Measurements from ENCODE around the gene TAPBP.
A peak's percentile ranks its signal among the peaks of the same experiment; 100 is the strongest.

Gene TAPBP

DNA sequence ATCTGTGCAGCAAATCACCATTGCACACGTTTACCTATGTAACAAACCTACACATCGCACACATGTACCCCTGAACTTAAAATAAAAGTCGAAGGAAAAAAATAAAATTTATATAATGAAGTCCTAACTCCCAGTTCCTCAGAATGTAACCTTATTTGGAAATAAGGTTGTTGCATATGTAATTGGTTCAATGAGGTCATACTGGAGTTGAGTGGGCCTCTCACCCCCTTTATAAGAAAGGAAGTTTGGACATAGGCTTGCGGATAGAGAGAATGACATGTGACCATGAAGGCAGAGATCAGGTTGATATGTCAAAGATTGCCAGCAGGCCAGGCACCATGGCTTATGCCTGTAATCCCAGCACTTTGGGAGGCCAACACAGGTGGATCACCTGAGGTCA is 19.8 kb upstream of the TAPBP start:
- FAIRE-seq: no peak
- TF ChIP-seq POLR2A (IDR thresholded peaks at IDR 0.05; ENCODE audit: low read depth, low read length): no peak
- no peak for DNase-seq (ENCODE audit: insufficient read length, low spot score)

DNA sequence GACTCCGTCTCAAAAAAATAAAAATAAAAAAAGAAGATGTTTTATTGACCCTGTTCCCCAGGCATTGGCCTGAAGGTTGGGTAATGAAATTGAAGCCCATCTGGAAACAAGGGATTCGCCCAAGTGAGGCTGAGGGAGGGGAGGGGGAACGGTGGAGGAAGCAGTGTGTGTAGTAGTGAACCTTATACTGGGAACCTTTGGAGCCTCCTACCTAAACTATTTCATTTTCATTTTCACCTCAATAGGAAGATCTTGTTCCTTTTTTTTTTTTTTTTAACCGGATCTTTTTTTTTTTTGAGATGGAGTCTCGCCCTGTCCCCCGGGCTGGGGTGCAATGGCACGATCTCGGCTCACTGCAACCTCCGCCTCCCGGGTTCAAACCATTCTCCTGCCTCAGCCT is 16.9 kb upstream of the TAPBP start:
- FAIRE-seq: no peak
- no peak for DNase-seq (ENCODE audit: insufficient read length, low spot score)
- no peak for TF ChIP-seq POLR2A (IDR thresholded peaks at IDR 0.05; ENCODE audit: low read depth, low read length)

DNA sequence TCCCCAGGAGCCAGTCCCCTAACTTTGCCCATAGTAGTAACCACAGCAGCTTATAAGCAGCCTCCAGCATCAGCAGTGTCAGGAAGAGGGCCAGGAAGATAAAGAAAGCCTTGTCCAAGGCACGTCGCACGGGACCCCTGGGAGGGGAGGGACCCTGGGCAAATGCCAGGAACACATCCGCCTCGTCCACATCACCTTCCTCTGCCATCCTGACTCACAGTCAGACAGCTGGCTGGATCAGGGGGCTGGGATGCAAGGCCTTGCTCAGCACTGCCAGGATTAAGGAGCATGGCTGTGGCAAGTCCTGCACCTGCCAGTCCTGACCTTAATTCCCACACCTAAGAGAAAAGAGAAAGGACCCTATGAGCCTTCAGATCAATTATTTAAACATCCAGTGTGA is 15.2 kb upstream of the TAPBP start:
- no peak for TF ChIP-seq POLR2A (IDR thresholded peaks at IDR 0.05; ENCODE audit: low read depth, low read length)
- no peak for DNase-seq (ENCODE audit: insufficient read length, low spot score)
- FAIRE-seq: no peak

DNA sequence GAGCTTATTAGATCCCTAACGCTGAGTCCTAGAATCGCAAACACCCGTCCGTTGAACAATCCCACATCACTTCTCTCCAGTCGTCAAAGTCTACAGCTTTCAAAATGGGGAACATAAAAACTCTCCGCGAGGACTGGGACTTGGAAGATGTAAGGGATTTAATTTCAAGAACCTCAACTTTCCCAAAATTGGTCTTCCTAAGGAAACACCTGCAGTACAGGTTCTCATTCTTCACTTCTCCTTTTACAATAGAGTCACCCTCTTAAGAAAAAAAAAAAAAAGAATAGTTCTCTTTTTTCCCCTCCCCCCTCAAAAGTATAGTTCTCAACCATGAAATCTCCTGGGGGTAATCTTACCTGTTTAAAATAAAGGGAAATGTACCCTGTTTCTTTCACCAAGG is 10.2 kb upstream of the TAPBP start:
- TF ChIP-seq POLR2A (IDR thresholded peaks at IDR 0.05; ENCODE audit: low read depth, low read length): no peak
- FAIRE-seq (no peak), DNase-seq (ENCODE audit: insufficient read length, low spot score) (no peak)

DNA sequence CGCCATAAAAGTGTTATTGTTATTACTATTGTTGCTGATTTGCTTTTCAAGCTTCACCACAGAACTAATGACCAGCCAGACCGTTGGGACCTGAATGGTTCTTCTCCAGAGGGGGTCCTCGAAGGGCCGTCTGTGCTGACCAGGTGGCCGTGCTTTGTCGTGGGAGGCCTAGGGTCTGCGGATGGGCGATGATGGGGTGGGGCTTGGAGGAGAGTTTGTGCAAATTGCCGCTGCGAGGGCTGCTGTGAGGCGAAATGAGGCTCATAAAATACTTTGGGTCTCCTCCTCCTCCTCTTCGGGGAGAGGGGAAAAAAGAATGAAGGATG is 9.7 kb upstream of the TAPBP start:
- FAIRE-seq (no peak), DNase-seq (ENCODE audit: insufficient read length, low spot score) (no peak)
- no peak for TF ChIP-seq POLR2A (IDR thresholded peaks at IDR 0.05; ENCODE audit: low read depth, low read length)

DNA sequence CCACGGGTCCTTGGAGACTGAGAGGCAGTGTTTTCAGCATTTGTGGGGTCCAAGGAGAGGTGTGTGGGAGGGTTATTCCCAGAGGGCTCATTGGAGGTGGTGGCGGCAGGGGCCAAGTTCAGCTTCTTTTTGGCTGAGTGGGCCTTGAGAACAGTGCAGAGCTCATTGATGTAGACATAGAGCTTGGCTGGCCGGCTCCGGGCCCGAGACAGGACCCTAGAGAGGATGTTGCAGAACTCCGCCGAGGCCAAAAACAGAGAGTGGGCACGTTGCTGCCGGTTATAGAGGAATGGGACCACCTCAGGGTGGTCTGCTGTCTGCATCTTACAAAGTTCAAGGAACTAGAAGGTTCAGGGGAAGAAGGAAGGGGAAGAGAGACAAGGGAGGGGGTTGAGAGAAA is 7.3 kb upstream of the TAPBP start:
- no peak for FAIRE-seq

DNA sequence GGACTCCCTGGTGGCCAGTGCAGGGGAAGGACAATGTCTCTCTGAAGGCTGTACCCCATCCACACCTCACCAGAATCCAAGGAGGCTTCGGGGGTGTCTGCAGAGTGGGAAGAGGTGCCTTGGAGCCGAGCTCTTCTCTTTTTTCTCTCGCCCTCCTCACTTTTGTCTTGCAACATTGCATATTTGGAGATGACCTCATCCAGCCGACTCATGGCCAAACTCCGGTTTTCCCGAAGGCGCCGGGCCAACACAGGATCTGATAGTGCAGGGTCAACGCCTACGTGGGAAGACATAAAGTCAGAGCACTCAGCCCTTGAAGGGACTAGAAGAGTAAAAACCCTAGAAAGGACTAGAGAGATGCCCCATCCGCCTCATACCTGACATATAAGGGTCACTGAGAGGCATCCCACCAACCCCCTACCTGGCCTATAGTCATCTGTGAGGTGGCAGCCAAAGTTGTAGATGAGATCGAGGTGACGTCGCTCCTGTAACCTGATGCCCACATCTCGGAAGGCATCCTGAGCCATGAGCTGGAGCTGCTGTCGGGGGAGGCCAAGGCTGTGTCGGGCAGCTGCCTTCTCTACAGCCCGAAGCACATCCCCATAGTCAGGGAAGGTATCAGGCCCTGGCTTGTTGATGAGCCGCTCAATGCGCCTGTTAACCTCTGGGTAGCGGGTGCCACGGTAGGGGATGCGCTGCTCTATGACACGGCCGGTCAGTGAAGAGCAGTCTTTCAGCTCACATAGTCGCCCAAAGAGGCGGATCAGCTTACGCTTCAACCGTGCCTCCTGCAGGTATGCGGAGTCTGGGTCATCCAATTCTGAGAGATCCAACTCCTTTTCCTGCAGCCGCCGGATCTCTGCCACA is 6.7 kb upstream of the TAPBP start:
- FAIRE-seq (no peak), DNase-seq (ENCODE audit: insufficient read length, low spot score) (peak; percentile 40)
- TF ChIP-seq POLR2A (IDR thresholded peaks at IDR 0.05; ENCODE audit: low read depth, low read length): no peak

More for the DNA sequence above, 7.3 kb upstream of the TAPBP start:
- TF ChIP-seq POLR2A (IDR thresholded peaks at IDR 0.05; ENCODE audit: low read depth, low read length): no peak
- DNase-seq (ENCODE audit: insufficient read length, low spot score): no peak

DNA sequence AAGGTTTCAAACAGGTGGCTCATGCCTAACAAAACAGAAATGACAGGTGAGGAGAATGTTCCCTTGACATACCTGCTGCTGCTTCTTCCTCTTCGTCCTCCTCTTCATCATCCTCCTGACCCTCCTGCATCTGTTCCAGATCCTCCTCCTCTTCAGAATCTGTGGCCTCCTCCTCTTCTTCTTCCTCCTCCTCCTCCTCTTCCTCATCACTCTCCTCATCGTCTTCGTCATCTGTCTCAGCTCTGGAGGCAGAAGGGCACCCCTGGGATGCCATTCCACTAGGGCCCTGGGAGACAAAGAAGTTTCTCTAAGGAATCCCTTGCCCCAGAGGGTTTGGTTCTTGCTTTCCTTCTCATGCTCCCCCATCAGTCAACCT is 6.0 kb upstream of the TAPBP start:
- no peak for DNase-seq (ENCODE audit: insufficient read length, low spot score)
- no peak for FAIRE-seq
- no peak for TF ChIP-seq POLR2A (IDR thresholded peaks at IDR 0.05; ENCODE audit: low read depth, low read length)

DNA sequence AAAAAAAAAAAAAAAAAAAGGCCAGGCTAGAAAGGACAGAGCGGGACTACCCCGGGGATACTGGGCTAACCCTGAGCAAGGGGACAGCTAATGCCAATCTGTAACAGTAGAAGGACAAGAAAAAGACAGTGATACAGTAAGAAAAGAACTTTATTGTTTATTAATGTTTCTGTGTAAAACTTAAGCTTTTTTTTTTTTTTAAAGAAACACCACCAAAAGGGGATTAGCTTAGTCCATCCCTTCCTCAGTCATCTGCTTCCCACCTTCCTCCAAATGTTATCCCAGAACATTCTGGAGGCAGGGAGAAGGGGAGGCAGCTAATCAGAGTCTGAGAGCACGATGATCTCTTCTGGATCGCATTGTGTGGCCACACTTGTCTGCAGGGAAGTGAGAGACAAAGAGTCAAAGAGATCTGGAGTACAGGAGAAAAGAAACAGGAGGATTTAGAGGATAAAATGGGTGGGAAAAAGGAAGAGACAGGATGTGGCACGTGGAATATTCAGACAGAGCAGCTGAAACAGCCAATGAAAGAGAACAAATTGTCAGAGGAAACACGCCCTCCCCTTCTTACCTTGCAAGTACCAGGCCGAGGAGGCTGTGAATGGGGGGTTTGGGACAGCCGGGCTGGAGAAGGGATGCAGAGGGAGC is 4.7 kb upstream of the TAPBP start:
- no peak for DNase-seq (ENCODE audit: insufficient read length, low spot score)
- no peak for FAIRE-seq
- no peak for TF ChIP-seq POLR2A (IDR thresholded peaks at IDR 0.05; ENCODE audit: low read depth, low read length)

DNA sequence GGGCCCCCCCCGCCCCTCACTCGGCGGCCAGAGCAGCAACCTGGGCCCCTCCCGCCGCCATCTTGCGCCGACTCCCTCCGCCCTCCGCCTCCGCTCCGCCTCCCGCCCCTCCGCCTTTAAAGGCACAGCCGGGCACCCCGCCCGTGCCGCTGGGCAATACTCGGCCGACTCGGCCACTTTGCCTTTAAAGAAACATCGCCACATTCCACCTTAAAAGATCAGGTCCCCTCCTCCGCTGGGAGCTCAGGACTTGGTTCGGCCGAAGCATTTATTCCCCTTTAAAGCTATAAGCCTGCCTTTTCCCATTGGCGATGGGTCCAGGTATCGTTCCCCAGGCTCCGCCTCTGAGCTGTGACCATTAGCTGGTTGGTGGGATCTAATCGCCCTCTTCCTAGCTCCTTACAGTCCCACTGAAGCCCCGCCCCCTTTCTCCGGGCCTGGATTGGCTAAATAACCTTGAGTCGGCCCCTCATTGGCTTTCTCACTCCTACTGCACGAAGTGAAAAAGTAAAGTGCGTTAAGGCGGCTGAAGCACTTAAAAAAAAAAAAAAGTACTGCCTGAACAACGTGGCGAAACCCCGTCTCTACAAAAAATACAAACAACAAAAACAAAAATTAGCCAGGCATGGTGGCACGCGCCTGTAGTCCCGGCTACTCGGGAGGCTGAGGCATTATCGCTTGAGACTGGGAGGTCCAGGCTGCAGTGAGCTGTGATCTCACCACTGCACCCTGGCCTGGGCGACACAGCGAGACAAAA is 4.0 kb upstream of the TAPBP start, which contains the start of gene ZBTB22:
TSS of gene ZBTB22 (minus strand) at position 76 of the 757 bp plus-strand sequence. CDS start 828 bp downstream, outside the sequence.
- DNase-seq (ENCODE audit: insufficient read length, low spot score) (peak; percentile 79), FAIRE-seq (peak; percentile 69)
- no peak for TF ChIP-seq POLR2A (IDR thresholded peaks at IDR 0.05; ENCODE audit: low read depth, low read length)

DNA sequence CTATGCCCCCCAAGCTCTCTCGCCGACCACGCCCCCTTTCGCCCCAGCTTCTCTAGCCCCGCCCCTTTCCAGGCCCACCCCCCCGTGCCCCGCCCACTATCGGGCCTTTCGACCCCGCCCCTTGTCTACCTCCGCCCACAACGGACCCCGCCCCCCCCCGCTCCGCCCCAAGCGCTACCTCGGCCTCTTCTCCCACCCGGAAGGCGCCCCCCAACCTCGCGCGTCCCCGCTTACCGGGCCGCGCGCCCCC is 3.5 kb upstream of the TAPBP start:
- FAIRE-seq (no peak), DNase-seq (ENCODE audit: insufficient read length, low spot score) (peak; percentile 26)
- no peak for TF ChIP-seq POLR2A (IDR thresholded peaks at IDR 0.05; ENCODE audit: low read depth, low read length)

DNA sequence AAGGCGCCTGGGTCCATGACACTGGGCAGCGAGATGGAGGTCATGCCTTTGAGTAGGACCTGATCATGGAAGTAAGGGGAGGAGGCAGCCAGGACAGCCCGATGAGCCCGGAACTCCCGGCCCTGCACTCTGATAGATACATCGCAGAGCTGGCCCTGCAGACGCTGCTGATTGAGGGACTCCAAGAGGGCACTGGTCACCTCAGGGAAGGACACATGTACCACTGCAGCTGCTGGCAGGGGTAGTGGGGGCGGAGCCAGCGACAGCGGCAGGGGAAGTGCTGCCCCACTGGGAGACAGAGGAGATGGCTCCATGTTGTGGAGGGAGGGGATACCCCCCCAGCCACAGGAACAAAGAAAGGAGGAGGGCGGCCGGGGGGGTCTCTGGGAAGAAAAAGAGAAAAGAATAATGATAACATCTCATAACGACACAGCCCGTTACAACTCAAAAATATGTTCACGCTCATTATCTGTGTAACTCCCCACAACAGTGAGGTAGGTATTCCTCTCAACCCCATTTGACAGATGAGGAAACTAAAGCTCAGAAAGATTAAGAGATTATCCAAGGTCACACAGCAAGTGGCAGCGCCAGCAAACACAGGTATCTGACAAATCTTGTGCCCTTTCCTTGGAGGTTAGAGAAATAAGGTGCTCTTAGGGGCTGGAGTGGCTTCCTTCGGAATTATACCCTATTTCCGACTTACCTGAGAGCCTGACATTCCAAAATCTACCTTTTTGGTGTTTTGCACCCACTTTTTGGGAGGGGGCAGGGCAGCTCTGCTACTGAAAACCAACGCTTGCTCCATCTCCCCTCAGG is 2.9 kb upstream of the TAPBP start:
- DNase-seq (ENCODE audit: insufficient read length, low spot score): no peak
- FAIRE-seq: no peak
- TF ChIP-seq POLR2A (IDR thresholded peaks at IDR 0.05; ENCODE audit: low read depth, low read length): no peak

DNA sequence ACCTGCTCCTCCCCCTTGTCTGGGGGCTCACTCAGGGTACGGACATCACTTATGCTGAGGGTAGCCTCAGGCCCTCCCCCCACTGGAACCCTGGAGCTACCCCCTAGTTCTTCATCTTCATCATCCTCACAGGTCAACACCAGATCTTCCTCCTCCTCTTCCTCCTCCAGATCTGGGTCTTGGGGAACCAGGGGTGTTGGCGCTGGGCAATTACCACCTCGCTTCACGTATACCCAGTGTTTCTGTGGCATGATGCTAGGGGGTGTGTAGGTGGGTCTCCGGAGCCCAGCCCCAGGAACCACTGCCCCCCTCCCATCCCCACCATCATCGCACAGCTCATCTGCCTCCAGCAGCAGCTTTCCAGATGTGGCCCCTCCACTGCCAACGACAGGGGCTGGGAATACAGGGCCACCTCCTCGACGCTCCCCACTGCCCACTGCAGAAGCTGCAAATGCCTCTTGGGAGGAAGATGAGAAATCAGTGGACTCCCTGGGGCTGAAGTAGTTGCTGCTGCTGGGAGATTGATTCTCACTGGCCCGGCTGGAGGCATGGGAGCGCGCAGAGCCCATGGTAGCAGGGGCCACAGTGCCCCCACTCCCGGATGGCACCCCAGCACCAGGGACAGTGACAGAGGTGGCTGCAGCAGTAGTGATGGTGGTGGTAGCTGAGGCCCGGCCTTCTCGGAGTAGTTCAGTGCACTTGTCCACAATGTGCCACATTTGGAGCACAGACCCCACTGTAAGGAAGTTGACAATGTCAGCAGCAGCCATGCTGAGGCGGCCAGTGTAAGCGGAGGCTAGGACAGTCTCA is 2.1 kb upstream of the TAPBP start:
- DNase-seq (ENCODE audit: insufficient read length, low spot score): no peak
- FAIRE-seq: no peak
- no peak for TF ChIP-seq POLR2A (IDR thresholded peaks at IDR 0.05; ENCODE audit: low read depth, low read length)

Data from H54 (cell line).